ENCODE results near the gene CWH43. TPM values are rescaled to one million over a fixed set of nuclear protein-coding genes. Genes with fewer than 3 reads are reported as not detected.

The CWH43 gene
- polyA plus RNA-seq, 2 of the 4 experiments (the other 2 are of a cell fraction): not detected

GRCh38 chr4:48944756-48945241, 41.3 kb upstream of the CWH43 start:
- Histone ChIP-seq H3K4me2 (peak overlapping the region; percentile 27; the same call in 1 of the 3 replicates), H3K27ac (no peak overlapping the region)
- CTCF ChIA-PET: interaction anchor here (0.7 to 1.7 kb wide), 11 partner anchors 12 to 344 kb away, joined by 3 to 7 read pairs (median 4); no protein-coding TSS in a partner anchor

DNA sequence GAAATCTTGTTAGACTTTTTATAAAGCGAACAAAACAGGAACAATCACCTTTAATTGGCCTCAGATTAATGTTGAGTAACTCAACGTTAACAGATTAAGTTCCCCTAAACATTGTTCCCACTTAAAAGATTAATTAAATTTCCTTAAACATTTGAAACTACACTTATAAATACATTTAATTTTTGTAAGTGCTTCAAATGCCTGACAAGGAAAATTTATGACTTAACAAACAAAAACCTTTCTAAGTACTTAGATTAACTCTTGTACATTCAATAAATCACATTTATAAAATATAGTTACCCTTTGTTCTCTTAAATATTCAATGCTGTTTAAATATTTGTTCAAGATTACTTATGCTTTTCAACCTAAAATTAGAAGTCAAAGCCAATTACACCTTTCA, 40.1 kb upstream of the CWH43 start:
- ATAC-seq (no peak), DNase-seq (ENCODE audit: low read depth in 1 of 2, low spot score in 1 of 2) (no peak), FAIRE-seq (no peak)
- TF ChIP-seq FOSL2 (IDR thresholded peaks at IDR 0.05) (no peak), FOSL2 (CRISPR knock-in tag; IDR thresholded peaks at IDR 0.05) (no peak), CTCF (IDR thresholded peaks at IDR 0.05) (no peak), ESRRA (IDR thresholded peaks at IDR 0.05; ENCODE audit: borderline replicate concordance, low read length) (no peak), REST (IDR thresholded peaks at IDR 0.05) (no peak), ZSCAN20 (CRISPR knock-in tag; IDR thresholded peaks at IDR 0.05) (no peak)
- POLR2A ChIA-PET: no interaction called here
- Histone ChIP-seq H3K4me3 (no peak overlapping the region), H3K27ac (no peak overlapping the region), H3K4me1 (0 out of 3 replicates have a peak, but pooled peaks cover 5% of the 10 kb centered on the region), H3K9me3 (no peaks in the 10 kb centered on the region), H3K4me2 (no peak overlapping the region)
- 52% methylated on average over 2 of the region's 2 CpGs for WGBS (ENCODE audit: missing lambda C conversion rate)
- CTCF ChIA-PET: no interaction called here

More at GRCh38 chr4:48944756-48945241, 41.3 kb upstream of the CWH43 start:
- DNase-seq (ENCODE audit: low read depth in 1 of 2, low spot score in 1 of 2): peak in 1 of 2 experiments; percentile 30
- peaks cover 10% of the 10 kb centered on the region; the same call in 2 of the 3 replicates for H3K4me1 ChIP-seq
- 65% methylated on average over 6 of the region's 6 CpGs for WGBS (ENCODE audit: missing lambda C conversion rate)
- no peak for FAIRE-seq
- H3K9me3 ChIP-seq: no peaks in the 10 kb centered on the region
- TF ChIP-seq EHMT2 (IDR thresholded peaks at IDR 0.05; ENCODE audit: low read depth): no peak
- no peak for TF ChIP-seq HOXB5 (CRISPR knock-in tag; IDR thresholded peaks at IDR 0.05)
- no peak for TF ChIP-seq ESRRA (IDR thresholded peaks at IDR 0.05; ENCODE audit: borderline replicate concordance, low read length)
- TF ChIP-seq MAX (IDR thresholded peaks at IDR 0.05): no peak
- TF ChIP-seq, protein P1, sequence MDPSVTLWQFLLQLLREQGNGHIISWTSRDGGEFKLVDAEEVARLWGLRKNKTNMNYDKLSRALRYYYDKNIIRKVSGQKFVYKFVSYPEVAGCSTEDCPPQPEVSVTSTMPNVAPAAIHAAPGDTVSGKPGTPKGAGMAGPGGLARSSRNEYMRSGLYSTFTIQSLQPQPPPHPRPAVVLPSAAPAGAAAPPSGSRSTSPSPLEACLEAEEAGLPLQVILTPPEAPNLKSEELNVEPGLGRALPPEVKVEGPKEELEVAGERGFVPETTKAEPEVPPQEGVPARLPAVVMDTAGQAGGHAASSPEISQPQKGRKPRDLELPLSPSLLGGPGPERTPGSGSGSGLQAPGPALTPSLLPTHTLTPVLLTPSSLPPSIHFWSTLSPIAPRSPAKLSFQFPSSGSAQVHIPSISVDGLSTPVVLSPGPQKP (IDR thresholded peaks at IDR 0.05; ENCODE audit: low read depth, low read length): no peak
- peak; percentile 22; the same call in 1 of the 3 replicates for TF ChIP-seq CTCF (IDR thresholded peaks at IDR 0.05)
- no peak for TF ChIP-seq KDM5A (IDR thresholded peaks at IDR 0.05)
- no peak overlapping the region for H3K4me3 ChIP-seq
- POLR2A ChIA-PET: interaction anchor here (1.5 kb wide), 1 partner anchor 38 kb away, joined by 4 read pairs; the partner anchor contains the start of gene OCIAD2
- no peak for ATAC-seq

DNA sequence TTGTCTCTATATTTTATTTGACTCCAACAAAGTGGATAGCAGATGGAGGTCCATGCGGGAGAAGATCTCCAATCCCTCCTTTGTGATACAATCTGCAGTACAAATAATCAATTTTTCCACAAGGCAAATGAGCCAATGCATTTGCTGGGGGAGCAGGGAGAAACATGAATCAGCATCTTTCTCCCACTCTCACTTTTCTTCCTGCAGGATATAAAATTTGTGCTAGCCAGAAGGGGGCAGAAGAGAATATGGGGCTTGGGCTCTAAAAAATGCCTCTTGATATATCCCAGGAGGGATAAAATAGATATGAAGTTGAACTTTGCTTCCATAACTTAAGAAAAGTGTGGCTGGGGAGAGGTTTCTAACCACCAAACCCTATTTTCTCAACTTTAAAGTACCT, 38.3 kb upstream of the CWH43 start:
- CTCF ChIA-PET: no interaction called here
- 95% methylated on average over 1 of the region's 1 CpG for WGBS (ENCODE audit: missing lambda C conversion rate)
- H3K4me3 ChIP-seq: no peak overlapping the region

More for the DNA sequence above, 38.3 kb upstream of the CWH43 start:
- Histone ChIP-seq H3K9me3 (peaks cover 9% of the 10 kb centered on the region; the same call in 2 of the 3 replicates), H3K27ac (no peak overlapping the region), H3K4me1 (0 out of 3 replicates have a peak, but pooled peaks cover 5% of the 10 kb centered on the region), H3K4me2 (no peak overlapping the region)
- POLR2A ChIA-PET: no interaction called here
- FAIRE-seq (no peak), ATAC-seq (no peak), DNase-seq (ENCODE audit: low read depth in 1 of 2, low spot score in 1 of 2) (no peak)
- peak; percentile 14 for TF ChIP-seq MAFK (IDR thresholded peaks at IDR 0.05; ENCODE audit: partially characterized antibody)
- no peak for TF ChIP-seq FOXS1 (CRISPR knock-in tag; IDR thresholded peaks at IDR 0.05)

Measured in A549 (cell line).